HG03064 (cell line): ENCODE results near the gene IFNAR1.
"Not testable (repeated sequence)": the region's sequence is repeated elsewhere in the genome, so short reads cannot be mapped to it uniquely, and the experiment has no call there.

Experiments
- ATAC-seq: cut with Tn5 transposase; IDR thresholded peaks from one replicate; pipeline ENCODE4 v1.9.1; 2021; ENCODE audit warnings: low read depth; ENCODE audit not compliant: unreplicated experiment

IFNAR1 gene

DNA sequence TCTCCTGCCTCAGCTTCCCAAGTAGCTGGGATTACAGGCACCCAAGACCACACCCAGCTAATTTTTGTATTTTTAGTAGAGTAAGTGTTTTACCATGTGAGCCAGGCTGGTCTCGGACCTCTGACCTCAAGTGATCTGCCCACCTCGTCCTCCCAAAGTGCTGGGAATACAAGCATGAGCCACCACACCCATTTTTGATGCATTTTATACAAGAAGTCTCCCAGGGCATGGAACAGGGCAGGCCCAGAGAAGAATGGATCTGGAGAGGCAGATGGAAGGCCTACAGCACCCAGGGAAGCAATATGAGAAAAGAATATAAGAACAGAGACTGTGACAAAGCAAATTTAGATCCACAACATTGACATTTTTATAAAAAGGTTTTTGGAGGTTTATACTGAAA, 18.8 kb upstream of the IFNAR1 start:
- ATAC-seq, result no peak

DNA sequence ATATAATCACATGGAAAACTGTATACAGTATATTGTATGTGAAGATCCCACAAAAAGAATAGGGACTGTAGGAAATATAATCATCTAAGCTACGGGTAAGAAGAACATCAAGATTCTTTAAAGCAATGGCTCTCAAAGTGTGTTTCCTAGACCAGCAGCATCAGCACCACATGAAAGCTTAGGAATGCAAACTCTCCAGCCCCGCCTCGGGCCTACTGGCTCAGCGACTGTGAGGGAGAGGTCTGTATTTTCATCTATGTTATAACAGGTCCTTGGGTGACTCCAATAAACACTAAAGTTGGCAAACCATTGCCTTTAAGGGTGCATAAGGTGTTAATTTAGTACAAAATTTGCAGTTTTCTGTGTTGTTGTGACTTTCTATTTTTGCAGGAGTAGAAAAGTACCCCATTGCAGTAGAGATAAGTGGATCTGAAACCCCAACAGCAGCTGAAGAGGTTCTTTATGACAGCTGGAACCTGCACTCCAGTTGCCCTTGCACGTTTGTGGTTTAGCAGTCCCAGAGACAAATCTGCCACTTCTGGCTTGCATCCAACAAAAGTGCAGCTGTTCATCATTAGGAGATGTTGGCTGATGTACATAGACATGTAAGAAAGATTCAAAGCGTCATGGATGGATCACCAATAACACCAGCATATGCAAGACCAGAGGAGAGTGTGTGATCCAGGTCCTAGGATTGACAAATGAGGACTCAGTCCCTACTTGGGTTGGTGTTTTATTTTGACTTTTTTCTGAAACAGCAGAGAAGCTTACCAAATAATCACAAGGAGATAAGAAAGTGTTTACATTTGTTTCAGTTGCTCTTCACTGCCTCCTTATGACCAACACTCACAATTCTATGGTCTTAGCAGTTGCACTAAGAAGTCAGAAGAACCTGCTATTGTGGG, 15.9 kb upstream of the IFNAR1 start:
- peak; percentile 87 for ATAC-seq

DNA sequence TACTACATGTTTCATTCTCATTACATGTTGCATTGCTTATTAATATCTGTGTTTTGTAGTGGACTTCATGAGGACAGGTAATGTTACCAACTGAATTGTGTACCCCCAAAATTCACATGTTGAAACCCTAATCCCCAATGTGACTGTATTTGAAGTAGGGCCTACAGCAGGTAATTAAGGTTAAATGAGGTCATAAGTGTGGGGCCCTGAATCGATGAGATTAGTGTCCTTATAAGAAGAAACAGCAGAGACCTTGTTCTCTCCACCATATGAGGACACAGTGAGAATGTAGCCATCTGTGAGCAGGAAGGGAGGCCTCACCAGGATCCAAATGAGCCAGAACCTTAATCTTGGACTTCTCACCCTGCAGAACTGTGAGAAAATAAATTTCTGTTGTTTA, 15.0 kb upstream of the IFNAR1 start:
- no peak for ATAC-seq

DNA sequence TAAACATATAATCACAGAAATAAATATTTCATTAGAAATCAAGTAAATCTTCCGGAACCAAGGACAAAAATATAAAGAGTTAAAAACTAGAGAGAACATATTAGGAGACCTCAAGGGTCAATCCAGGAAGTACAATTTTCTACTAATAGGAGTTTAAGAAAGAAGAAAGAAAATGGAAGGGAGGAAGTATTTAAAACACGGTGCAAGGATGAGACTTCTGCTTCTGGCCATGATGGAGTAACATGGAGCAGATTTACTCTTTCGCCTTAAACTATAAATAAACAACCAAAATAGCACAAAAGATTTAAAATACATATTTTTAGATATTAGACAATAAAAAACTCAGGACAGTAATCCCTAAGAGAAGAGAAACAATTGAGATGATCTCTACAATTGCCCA, 12.6 kb upstream of the IFNAR1 start:
- no peak for ATAC-seq

DNA sequence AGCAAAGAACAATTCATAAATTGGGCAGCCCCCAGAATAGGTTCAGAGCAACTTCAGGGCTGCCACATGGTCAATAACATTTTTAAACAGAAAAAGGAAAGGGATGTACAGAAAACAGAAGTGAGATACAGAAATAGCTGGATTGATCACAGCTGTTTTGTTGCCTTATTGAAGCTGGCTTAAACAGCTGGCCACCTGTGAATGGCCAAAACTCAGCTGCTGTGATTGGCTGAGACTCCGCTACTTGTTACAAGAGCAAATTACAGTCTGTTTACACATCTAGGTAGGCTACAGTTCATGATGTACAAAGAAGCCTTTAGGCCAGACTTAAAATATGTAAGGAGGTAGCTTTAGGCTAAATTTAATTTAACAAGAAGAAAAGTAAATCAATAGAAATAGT, 11.6 kb upstream of the IFNAR1 start:
- no peak for ATAC-seq

DNA sequence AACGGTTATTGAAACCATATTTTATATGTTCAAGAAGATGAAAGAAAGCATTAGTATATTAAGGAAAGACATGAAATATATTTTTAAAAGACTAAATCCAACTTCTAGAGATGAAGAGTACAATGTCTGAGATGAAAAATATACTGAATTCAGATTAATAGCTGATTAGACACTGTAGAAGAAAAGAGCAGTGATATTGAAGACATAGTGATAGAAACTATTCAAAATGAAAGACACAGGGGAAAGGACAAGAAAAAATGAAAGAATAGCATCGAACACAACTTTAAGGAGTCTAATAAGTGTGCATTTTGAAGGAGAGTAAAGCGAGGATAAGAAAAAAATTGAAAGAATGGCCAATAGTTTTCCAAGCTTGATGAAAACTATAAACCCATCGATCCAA, 11.2 kb upstream of the IFNAR1 start:
- no peak for ATAC-seq

DNA sequence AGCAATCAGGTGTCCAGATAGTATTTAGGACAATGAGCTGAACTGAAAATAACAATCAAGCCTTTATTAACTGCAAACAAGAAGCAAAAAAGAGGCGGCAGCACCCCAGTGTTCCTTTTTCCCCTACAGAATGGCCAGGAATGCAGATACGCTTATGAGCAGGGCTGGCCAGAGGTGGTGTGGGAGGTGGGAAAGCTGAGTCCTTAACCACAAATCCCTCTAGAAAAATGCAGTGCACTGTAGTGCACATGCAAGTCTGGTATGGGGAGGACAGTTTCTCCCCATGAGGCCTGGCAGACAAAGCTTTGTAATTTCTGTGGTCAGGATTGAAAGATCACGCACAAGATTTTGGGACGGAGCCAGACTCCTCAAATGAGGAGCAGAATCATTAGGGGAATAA, 10.7 kb upstream of the IFNAR1 start:
- no peak for ATAC-seq

DNA sequence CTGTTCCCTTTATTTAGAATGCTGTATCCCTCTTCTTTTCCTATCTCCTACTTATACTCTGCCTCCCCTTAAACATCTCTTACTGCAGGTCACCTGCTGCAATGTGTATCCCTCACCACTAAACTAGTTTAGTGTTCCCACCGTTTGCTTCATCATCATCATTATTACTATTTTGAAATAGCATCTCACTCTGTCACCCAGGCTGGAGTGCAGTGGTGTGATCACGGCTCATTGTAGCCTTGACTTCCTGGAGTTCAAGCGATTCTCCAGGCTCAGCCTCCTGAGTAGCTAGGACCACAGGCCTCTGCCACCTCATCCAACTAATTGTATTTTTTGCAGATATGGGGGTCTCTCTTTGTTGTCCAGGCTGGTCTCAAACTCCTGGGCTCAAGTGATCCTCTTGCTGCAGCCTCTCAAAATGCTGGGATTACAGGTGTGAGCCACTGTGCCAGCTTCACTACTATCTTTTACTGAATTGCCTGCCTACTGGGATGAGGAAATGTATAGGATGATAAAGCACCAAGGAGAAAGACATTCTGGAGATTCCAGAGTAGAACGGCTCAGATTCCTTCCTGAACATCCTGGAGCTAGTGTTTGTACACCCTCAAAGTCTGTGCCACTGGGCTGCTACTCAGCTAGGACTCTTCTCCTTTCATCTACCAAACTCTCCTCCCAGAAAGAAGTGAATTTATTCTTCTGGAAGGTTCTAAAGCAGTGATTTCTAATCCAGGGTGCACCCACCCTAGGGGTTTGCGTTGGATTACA, 8.6 kb upstream of the IFNAR1 start:
- no peak for ATAC-seq

DNA sequence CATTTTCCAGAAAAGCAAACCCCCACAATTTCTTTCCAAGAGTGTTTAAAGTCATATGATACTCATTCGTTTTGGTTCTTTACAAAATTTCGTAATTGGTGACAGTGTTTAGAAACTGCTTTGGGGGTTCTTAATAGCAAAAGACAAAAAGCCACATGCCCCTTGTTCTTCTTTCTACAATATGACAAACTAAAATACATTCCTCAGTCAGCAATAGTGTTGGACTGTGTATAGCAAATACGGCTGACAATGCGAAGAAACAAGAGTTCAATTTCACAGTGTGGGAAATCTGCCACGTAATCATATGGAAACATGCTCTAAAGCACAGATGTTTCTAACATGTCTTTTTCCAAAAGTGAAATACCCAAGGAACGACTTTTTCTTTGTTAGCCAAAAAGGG, 7.6 kb upstream of the IFNAR1 start:
- ATAC-seq, result no peak

DNA sequence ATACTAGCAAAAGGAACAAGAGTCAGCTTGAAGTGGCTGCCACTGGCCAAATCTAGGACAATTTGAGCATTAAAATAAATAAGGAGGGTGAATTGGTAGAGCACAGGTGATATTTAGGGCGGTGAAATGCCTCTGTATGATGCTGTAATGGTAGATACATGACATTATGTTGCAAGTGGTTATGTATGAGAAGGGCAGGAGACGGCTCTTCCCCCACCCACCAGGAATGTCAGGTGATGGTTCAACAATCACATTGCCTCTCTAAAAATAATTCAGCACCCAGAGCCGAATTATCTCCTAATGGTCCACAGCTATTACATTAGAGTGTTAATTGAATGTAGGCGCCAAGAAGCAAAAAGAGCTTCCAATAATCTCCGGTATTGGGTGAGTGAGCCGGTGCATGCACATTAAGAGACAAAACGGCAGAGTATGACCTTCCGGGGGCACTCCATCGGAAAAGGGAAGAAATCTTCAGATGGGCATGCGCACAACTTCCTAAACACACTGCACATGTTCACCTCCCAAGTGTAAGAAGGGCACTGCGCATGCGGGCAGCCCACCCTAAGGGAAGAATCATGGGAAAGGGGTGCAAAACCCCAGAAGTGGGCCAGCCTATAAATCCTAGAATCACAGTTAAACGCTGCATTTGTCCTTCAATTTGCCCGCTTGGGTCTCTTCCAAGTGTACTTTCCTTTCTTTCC, 6.8 kb upstream of the IFNAR1 start:
- no peak for ATAC-seq

DNA sequence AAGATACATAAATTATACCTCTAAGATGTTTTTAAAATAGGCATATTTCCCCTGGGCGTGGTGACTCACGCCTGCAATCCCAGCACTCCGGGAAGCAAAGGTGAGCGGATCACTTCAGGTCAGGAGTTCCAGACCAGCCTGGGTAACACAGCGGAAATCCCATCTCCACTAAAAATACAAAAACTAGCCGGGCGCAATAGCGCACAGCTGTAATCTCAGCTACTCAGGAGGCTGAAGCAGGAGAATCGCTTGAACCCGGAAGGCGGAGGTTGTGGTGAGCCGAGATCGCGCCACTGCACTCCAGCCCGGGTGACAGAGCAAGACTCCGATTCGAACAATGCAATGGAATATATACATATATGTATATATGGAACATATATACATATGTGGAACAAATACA, 3.8 kb upstream of the IFNAR1 start:
- not testable (repeated sequence) for ATAC-seq

DNA sequence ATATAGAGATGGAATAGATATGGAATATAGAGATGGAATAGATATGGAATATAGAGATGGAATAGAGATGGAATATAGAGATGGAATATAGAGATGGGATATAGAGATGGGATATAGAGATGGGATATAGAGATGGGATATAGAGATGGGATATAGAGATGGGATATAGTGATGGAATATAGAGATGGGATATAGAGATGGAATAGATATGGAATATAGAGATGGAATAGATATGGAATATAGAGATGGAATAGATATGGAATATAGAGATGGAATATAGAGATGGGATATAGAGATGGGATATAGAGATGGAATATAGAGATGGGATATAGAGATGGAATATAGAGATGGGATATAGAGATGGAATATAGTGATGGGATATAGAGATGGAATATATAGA, 1.2 kb upstream of the IFNAR1 start:
- not testable (repeated sequence) for ATAC-seq

DNA sequence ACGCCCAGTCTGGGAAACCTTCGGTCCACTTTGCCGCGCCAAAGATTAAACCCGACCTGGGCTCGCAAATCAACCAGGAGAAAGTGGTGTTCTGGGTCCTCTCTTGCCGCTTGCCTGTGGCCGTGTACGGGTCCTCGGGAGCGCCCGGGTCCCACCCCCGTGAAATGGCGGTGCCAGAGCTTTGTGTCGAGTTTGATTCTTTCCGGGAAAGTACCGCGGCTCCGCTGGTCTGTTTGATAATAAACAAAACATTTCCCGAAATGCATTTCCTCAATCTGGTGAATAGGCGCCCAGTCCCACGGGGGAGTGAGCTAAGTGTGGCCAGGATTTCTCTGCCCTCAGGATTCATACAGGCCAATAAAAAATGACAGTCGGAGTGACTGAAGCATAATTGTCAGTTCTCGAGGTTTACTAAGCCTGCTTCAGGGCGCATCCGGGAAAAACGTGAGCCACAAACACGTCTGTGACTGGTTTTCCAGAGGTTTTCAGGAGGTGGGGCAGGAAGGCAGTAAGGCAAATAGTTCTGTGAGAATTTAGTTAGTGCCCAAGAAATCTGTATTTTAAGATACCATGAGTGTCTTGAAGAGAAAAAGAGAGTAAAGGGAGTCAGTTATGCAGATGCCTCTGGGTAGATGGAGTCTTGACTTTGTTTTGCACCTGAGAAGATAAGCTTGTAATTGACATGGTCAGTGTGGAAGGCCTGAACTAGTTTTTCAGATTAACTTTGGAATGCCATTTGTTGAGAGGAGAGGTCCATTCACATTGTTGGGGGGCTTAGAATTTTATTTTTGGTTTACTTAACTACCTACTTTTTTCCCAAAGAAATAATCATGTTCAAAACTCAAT, 675 bp downstream of the IFNAR1 start:
- ATAC-seq, result peak; percentile 28

DNA sequence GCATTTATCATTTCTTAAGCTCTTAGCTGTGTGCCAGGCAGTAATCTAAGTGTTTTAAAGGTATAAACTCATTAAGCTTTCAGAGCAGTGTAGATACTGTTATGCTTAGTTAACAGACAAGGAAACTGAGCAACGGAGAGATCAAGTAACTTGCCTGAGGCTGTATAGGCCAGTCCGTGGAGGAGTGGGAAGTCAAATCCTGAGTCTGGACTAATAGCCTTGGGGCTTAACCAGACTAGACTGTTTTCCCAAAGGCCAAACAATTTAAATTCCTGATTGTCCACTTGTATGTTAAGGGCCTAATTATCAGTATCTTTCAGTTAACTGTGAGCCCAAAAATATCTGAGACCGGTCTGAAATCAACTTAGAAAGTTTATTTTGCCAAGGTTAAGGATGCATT, 2.6 kb downstream of the IFNAR1 start:
- no peak for ATAC-seq

DNA sequence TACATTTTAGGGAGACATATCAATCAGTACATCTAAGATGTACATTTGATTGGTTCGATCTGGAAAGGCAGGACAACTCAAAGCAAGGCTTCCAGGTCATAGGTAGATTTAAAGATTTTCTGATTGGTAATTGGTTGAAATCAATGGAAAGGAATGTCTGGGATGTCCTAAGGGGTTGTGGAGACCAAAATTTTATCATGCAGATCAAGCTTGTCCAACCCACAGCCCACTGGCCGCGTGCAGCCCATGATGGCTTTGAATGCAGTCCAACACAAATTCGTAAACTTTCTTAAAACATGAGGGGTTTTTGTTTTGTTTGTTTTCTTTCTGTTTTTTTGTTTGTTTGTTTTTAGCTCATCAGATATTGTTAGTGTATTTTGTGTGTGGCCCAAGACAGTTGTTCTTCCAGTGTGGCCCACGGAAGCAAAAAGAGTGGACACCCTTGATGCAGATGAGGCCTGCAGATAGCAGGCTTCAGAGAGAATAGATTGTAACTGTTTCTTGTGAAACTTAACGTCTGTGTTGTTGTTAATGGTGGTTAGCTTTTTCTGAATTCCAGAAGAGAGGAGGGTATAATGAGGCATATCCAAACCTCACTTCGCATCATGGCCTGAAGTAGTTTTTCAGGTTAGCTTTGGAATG, 3.1 kb downstream of the IFNAR1 start:
- no peak for ATAC-seq

DNA sequence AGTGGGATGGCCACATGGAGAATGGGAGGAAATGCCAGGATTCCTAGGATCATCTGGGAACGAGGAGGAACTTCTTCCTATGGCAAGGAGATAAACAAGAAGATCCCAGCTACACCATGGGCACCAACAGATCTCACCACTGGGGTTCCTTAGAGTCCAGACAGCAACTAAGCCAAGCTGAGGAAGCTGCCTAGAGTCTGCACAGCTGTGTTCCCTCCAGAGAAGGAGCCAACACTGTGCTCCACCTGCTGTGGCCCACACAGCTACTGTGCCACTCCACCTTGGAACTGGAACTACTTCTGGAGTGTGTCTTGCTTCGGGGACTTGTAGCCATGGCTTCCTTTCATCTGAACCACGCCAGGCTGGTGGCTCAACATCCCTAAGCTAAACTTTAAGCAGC, 6.0 kb downstream of the IFNAR1 start:
- ATAC-seq, result no peak

DNA sequence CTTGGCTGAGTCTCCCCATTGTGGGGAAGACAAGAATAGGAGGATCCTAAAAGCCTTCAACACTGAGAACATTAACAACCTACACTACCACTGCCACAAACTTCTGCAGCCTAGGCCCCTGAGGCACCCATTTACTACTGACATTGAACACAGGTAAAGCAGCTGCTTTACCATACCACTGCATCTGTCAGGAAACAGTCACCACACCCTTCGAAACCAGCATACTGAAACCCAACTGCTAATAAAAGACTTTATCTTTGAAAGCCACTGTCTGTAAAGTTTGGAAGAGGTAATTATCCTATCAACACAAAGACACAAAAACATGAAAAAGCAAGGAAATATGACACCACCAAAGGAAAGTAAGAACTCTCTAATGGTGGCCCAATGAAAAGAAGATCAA, 7.4 kb downstream of the IFNAR1 start:
- ATAC-seq, result peak; percentile 71

DNA sequence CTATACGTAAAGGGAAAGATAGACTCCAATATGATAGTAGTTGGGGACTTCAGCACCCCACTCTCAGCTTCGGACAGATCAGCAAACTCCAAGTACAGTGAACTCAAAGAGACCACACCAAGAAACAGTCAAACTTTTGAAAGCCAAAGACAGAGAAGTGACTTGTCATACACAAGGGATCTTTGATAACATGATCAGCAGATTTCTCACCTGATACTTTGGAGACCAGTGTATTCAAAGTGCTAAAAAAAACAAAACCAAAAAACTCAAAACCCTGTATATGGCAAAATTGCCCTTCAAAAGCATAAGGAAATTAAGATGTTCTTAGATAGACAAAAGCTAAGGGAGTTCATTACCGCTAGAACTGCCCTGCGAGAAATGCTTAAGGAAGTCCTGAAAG, 9.4 kb downstream of the IFNAR1 start:
- no peak for ATAC-seq

DNA sequence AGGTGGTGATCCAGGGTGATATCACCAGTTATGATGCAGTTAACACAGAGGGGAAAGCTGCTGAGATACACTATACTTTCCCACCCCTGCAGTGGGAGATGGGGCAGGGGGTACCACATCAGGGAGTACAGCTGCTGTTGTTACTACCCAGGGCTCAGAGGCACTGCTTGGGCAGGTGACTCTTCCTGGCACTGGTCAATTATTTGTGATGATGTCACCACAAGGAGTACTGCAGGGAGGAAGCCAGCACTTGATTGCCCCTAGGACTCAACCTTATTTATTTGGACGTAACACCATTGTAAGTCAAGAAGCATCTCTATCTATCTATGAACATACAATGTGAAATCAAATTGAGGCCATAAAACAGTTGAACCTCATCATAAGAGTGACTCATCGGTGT, 10.1 kb downstream of the IFNAR1 start:
- no peak for ATAC-seq

DNA sequence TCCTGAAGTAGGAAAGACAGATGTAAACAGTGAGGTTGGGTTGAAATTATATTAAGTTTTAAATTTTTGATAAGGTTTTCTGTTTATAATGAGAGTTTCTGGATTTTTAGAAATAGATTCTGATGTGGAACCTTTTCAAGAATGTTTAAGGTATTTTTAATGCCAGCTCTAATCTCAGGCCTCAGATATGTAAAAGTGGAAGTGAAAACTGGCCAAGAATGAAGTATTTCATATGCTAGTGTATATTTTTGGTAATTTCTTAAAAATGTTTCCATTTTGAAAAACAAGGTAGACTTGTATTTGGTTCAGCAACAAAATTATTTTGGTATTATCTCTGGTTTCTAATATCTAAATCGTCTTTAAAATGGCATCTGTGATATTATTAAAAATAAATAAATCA, 14.4 kb downstream of the IFNAR1 start:
- ATAC-seq, result no peak
